HK-2 (cell line): ENCODE data around the gene ZNF70.

Experiments
- DNase-seq: peaks from one replicate; pipeline ENCODE4 v3.0.0-alpha.2; 2018; ENCODE audit not compliant: unreplicated experiment

ZNF70 gene

GRCh38 chr22:23779083-23779482 lies 28.2 kb upstream of the ZNF70 start:
- no peak for DNase-seq

- no peak for DNase-seq
Observed at GRCh38 chr22:23778577-23778900, 27.6 kb upstream of the ZNF70 start.

GRCh38 chr22:23777776-23778576 lies 27.1 kb upstream of the ZNF70 start:
- no peak for DNase-seq

- no peak for DNase-seq
Observed at GRCh38 chr22:23775779-23776375, 25.0 kb upstream of the ZNF70 start.

- DNase-seq = no peak
Observed at GRCh38 chr22:23774922-23775436, 24.1 kb upstream of the ZNF70 start.

- DNase-seq = no peak
Observed at GRCh38 chr22:23774114-23774921, 23.4 kb upstream of the ZNF70 start.

GRCh38 chr22:23773483-23774113 lies 22.7 kb upstream of the ZNF70 start:
- no peak for DNase-seq

- DNase-seq = peak; percentile 49
Observed at GRCh38 chr22:23772649-23773473, 21.9 kb upstream of the ZNF70 start, which contains the start of gene MMP11. TSS of gene MMP11 (plus strand) at chr22:23772849. CDS start at chr22:23772871, 22 bp downstream.

GRCh38 chr22:23772315-23772648 lies 21.4 kb upstream of the ZNF70 start:
- no peak for DNase-seq

- DNase-seq = no peak
Observed at GRCh38 chr22:23769321-23769965, 18.5 kb upstream of the ZNF70 start.

GRCh38 chr22:23767673-23768548 lies 17.0 kb upstream of the ZNF70 start, which contains the start of gene CHCHD10:
TSS of gene CHCHD10 (minus strand) at chr22:23767972. CDS start at chr22:23767874, 98 bp downstream.
- DNase-seq = peak; percentile 69

- DNase-seq = no peak
Observed at GRCh38 chr22:23767303-23767672, 16.4 kb upstream of the ZNF70 start.

- DNase-seq = no peak
Observed at GRCh38 chr22:23764899-23765881, 14.3 kb upstream of the ZNF70 start.

GRCh38 chr22:23763954-23764353 lies 13.0 kb upstream of the ZNF70 start:
- no peak for DNase-seq

GRCh38 chr22:23763579-23763945 lies 12.7 kb upstream of the ZNF70 start:
- DNase-seq = no peak

GRCh38 chr22:23762842-23763578 lies 12.1 kb upstream of the ZNF70 start, which contains the start of gene C22orf15:
TSS of gene C22orf15 (plus strand) at chr22:23762990. CDS start at chr22:23763307, 317 bp downstream.
- DNase-seq = peak; percentile 46

- DNase-seq = no peak
Observed at GRCh38 chr22:23760056-23760455, 9.1 kb upstream of the ZNF70 start.

- DNase-seq = no peak
Observed at GRCh38 chr22:23759566-23759965, 8.7 kb upstream of the ZNF70 start.
